ENCODE measurements around the gene LCE1E.

Gene LCE1E

GRCh38 chr1:152741656-152742055, 44.4 kb upstream of the LCE1E start:
- no peak overlapping the region for H3K27ac ChIP-seq (replicated peaks)
- TF ChIP-seq CTCF (IDR thresholded peaks at IDR 0.05; ENCODE audit: insufficient read depth, low read length) (no peak), POLR2AphosphoS5 (IDR thresholded peaks at IDR 0.05; ENCODE audit: low read depth) (no peak), REST (IDR thresholded peaks at IDR 0.05; ENCODE audit: insufficient replicate concordance, low read depth) (no peak), GABPA (IDR thresholded peaks at IDR 0.05; ENCODE audit: low read depth) (no peak), SPI1 (IDR thresholded peaks at IDR 0.05; ENCODE audit: borderline replicate concordance, low read depth) (no peak)
- no peaks in the 10 kb centered on the region for H3K27me3 ChIP-seq (ENCODE audit: insufficient read depth, poor library complexity, severe bottlenecking)
- no peak for DNase-seq (ENCODE audit: low read depth in 1 of 2, low spot score in 1 of 2)
- no peak overlapping the region for H3K4me3 ChIP-seq (replicated peaks; ENCODE audit: insufficient read depth, low read length)

GRCh38 chr1:152743371-152744145, 42.5 kb upstream of the LCE1E start:
- TF ChIP-seq POLR2AphosphoS5 (IDR thresholded peaks at IDR 0.05; ENCODE audit: low read depth): no peak
- TF ChIP-seq SPI1 (IDR thresholded peaks at IDR 0.05; ENCODE audit: borderline replicate concordance, low read depth): no peak
- TF ChIP-seq REST (IDR thresholded peaks at IDR 0.05; ENCODE audit: insufficient replicate concordance, low read depth): no peak
- TF ChIP-seq GABPA (IDR thresholded peaks at IDR 0.05; ENCODE audit: low read depth): no peak
- no peak for TF ChIP-seq CTCF (IDR thresholded peaks at IDR 0.05; ENCODE audit: insufficient read depth, low read length)
- no peak overlapping the region for H3K27ac ChIP-seq (replicated peaks)
- DNase-seq (ENCODE audit: low read depth in 1 of 2, low spot score in 1 of 2): no peak
- no peak overlapping the region for H3K4me3 ChIP-seq (replicated peaks; ENCODE audit: insufficient read depth, low read length)
- H3K27me3 ChIP-seq (ENCODE audit: insufficient read depth, poor library complexity, severe bottlenecking): no peaks in the 10 kb centered on the region

- no peak for TF ChIP-seq GABPA (IDR thresholded peaks at IDR 0.05; ENCODE audit: low read depth)
- no peak for TF ChIP-seq POLR2AphosphoS5 (IDR thresholded peaks at IDR 0.05; ENCODE audit: low read depth)
- no peak for TF ChIP-seq REST (IDR thresholded peaks at IDR 0.05; ENCODE audit: insufficient replicate concordance, low read depth)
- TF ChIP-seq SPI1 (IDR thresholded peaks at IDR 0.05; ENCODE audit: borderline replicate concordance, low read depth): no peak
- TF ChIP-seq CTCF (IDR thresholded peaks at IDR 0.05; ENCODE audit: insufficient read depth, low read length): no peak
- no peak for DNase-seq (ENCODE audit: low read depth in 1 of 2, low spot score in 1 of 2)
- Histone ChIP-seq H3K27me3 (ENCODE audit: insufficient read depth, poor library complexity, severe bottlenecking) (no peaks in the 10 kb centered on the region), H3K4me3 (replicated peaks; ENCODE audit: insufficient read depth, low read length) (no peak overlapping the region), H3K27ac (replicated peaks) (no peak overlapping the region)
Observed at GRCh38 chr1:152745289-152745704, 40.8 kb upstream of the LCE1E start.
